22Rv1 (cell line): ENCODE results near the gene TRIM69.

ENCODE experiments used
- CTCF ChIP-seq: fragments of 450-650 bp; IDR thresholded peaks from 2 replicates; pipeline ENCODE4 v1.5.1; 2017; ENCODE audit warnings: mild to moderate bottlenecking
- ZFX ChIP-seq: fragments of 450-650 bp; IDR thresholded peaks from 2 replicates; pipeline ENCODE4 v1.6.1; 2017; ENCODE audit warnings: antibody characterized with exemption, borderline replicate concordance

- TF ChIP-seq CTCF (no peak), ZFX (no peak)
Measured at GRCh38 chr15:44790215-44790614, 53.9 kb downstream of the TRIM69 start.
